GM12892 (cell line): ENCODE results near the gene OLFML1.

Source experiments
- POLR2A ChIP-seq: IDR thresholded peaks from 2 replicates; pipeline ENCODE4 v1.6.1; 2011; ENCODE audit warnings: low read depth, low read length, control low read depth
- POLR2AphosphoS5 ChIP-seq: IDR thresholded peaks from 2 replicates; pipeline ENCODE4 v1.6.1; 2011; ENCODE audit warnings: low read depth, low read length, control low read depth

GRCh38 chr11:7525424-7525823, 40.1 kb downstream of the OLFML1 start:
- TF ChIP-seq POLR2A (no peak), POLR2AphosphoS5 (no peak)
